Breast epithelium (tissue), 3 donors: ENCODE measurements around the gene MT2A. TPM values are rescaled to one million over a fixed set of nuclear protein-coding genes. Genes with fewer than 3 reads are reported as not detected.

Experiments used
- total RNA-seq, 3 donors: library from RNA; depleted of rRNA; stranded (reverse); fragments of >200 nt; gene quantifications; one replicate each; pipeline ENCODE4 v1.1.0, GENCODE V29; 2016

Gene MT2A
- total RNA-seq, 3 donors from 2014 or later = 352 to 543 (median 428) TPM

Other genes starting within 250 kb of the MT2A start
- gene AMFR, start 183.0 kb upstream of the MT2A start, total RNA-seq = 100 to 1,000 TPM; 156 to 205 (median 188) TPM
- 10 to 100 TPM; 53.9 to 65.3 (median 54.1) TPM for gene NUDT21, start 157.3 kb upstream of the MT2A start, total RNA-seq
- gene OGFOD1, start 157.0 kb upstream of the MT2A start, total RNA-seq = 10 to 100 TPM; 21.4 to 36.3 (median 25.2) TPM
- gene BBS2, start 88.6 kb upstream of the MT2A start, total RNA-seq = 10 to 100 TPM; 42.6 to 80.5 (median 56.2) TPM
- gene MT4, start 43.5 kb upstream of the MT2A start, total RNA-seq = not detected
- not detected for gene MT3, start 19.1 kb upstream of the MT2A start, total RNA-seq
- gene MT1E, start 17.2 kb downstream of the MT2A start, total RNA-seq = 100 to 1,000 TPM; 284 to 698 (median 513) TPM
- gene MT1M, start 24.1 kb downstream of the MT2A start, total RNA-seq = 100 to 1,000 TPM in 1 of 3 donors, 10 to 100 TPM in 2; 42.9 to 120 (median 46.0) TPM
- 100 to 1,000 TPM in 2 of 3 donors, 10 to 100 TPM in 1; 97.8 to 672 (median 130) TPM for gene MT1A, start 30.1 kb downstream of the MT2A start, total RNA-seq
- gene MT1B, start 43.3 kb downstream of the MT2A start, total RNA-seq = not detected
- 10 to 100 TPM in 2 of 3 donors, 1 to 10 TPM in 1; 9.1 to 34.0 (median 12.1) TPM for gene MT1F, start 49.4 kb downstream of the MT2A start, total RNA-seq
- 100 to 1,000 TPM in 1 of 3 donors, 10 to 100 TPM in 2; 20.0 to 224 (median 48.3) TPM for gene MT1G, start 59.5 kb downstream of the MT2A start, total RNA-seq
- gene MT1H, start 61.2 kb downstream of the MT2A start, total RNA-seq = not detected
- gene MT1X, start 73.9 kb downstream of the MT2A start, total RNA-seq = 1,000 to 10,000 TPM; 2,679 to 5,417 (median 3,885) TPM
- gene NUP93, start 121.5 kb downstream of the MT2A start, total RNA-seq = 10 to 100 TPM; 29.4 to 48.8 (median 32.6) TPM